IMR-90 (cell line): ENCODE results near the gene PSMD2. TPM values are rescaled to one million over a fixed set of nuclear protein-coding genes. Genes with fewer than 3 reads are reported as not detected.

Experiments
- ATAC-seq: fragments of 200-7000 bp; cut with Tn5 transposase; 2 replicates; pipeline ENCODE4 v1.9.1; 2020; ENCODE audit warnings: low read depth, mild to moderate bottlenecking, moderate library complexity
- BruUV-seq: library from RNA; stranded (reverse); fragments of 400-500 nt; replicated peaks from 2 replicates; lab custom pipeline; 2021; lab: Mats Ljungman, UMichigan
- CTCF ChIA-PET: fragments of 300-600 bp; formaldehyde crosslinking; extraction: SDS; loops from one replicate; lab custom pipeline; 2021; ENCODE audit warnings: antibody characterized with exemption; lab: Yijun Ruan, JAX
- POLR2A ChIA-PET: fragments of 300-600 bp; sonication (Branson Sonifier 250); formaldehyde crosslinking; loops from one replicate; lab custom pipeline; 2022; ENCODE audit warnings: antibody characterized with exemption; ENCODE audit not compliant: unreplicated experiment; lab: Charles Lee
- DNase-seq: peaks from one replicate; pipeline ENCODE4 v3.0.0; 2013
- H2AFZ ChIP-seq: replicated peaks from 2 replicates; pipeline ENCODE3; 2013; ENCODE audit warnings: low read length, mild to moderate bottlenecking; ENCODE audit not compliant: poor library complexity
- H2AK5ac ChIP-seq: 2 replicates; pipeline ENCODE4 v1.6.1; 2013; ENCODE audit warnings: low read depth, low read length, inconsistent platforms
- H2AK9ac ChIP-seq: replicated peaks from 2 replicates; pipeline ENCODE3; 2013; ENCODE audit warnings: mild to moderate bottlenecking, low read depth, low read length, moderate library complexity; ENCODE audit not compliant: poor library complexity
- H2BK120ac ChIP-seq: 2 replicates; pipeline ENCODE4 v1.6.1; 2013; ENCODE audit warnings: low read depth, low read length, inconsistent platforms
- H2BK15ac ChIP-seq: 3 replicates; pipeline ENCODE4 v1.6.1; 2013; ENCODE audit warnings: low read depth, low read length, inconsistent platforms
- H2BK20ac ChIP-seq: 2 replicates; pipeline ENCODE4 v1.6.1; 2013; ENCODE audit warnings: low read depth, mild to moderate bottlenecking, inconsistent platforms, low read length, moderate library complexity
- H2BK5ac ChIP-seq: 2 replicates; pipeline ENCODE4 v1.6.1; 2013; ENCODE audit warnings: mild to moderate bottlenecking, low read depth, low read length, inconsistent platforms; ENCODE audit not compliant: poor library complexity, severe bottlenecking
- H3K14ac ChIP-seq: replicated peaks from 2 replicates; pipeline ENCODE4 v1.6.1; 2013; ENCODE audit warnings: low read depth, low read length, inconsistent platforms
- H3K18ac ChIP-seq: 2 replicates; pipeline ENCODE4 v1.6.1; 2013; ENCODE audit warnings: low read depth, low read length, control low read depth
- H3K23ac ChIP-seq: 2 replicates; pipeline ENCODE4 v1.6.1; 2013; ENCODE audit warnings: low read depth, low read length, inconsistent platforms
- H3K27ac ChIP-seq: 2 replicates; pipeline ENCODE4 v1.5.1; 2013; ENCODE audit warnings: mild to moderate bottlenecking, control low read depth, low read length; ENCODE audit not compliant: insufficient read depth
- H3K27me3 ChIP-seq: 2 replicates; pipeline ENCODE4 v1.6.1; 2013; ENCODE audit warnings: low read length; ENCODE audit not compliant: control insufficient read depth, insufficient read depth
- H3K36me3 ChIP-seq: 2 replicates; pipeline ENCODE4 v1.6.1; 2013; ENCODE audit warnings: low read length, mixed read lengths; ENCODE audit not compliant: control insufficient read depth, insufficient read depth
- H3K4ac ChIP-seq: 2 replicates; pipeline ENCODE4 v1.6.1; 2013; ENCODE audit warnings: low read depth, low read length, inconsistent platforms
- H3K4me1 ChIP-seq: 2 replicates; pipeline ENCODE4 v1.6.1; 2013; ENCODE audit warnings: low read length, mixed read lengths; ENCODE audit not compliant: control insufficient read depth, insufficient read depth
- H3K4me2 ChIP-seq: 2 replicates; pipeline ENCODE4 v1.6.1; 2013; ENCODE audit warnings: low read depth, mild to moderate bottlenecking, control low read depth, low read length, moderate library complexity
- H3K4me3 ChIP-seq: 2 replicates; pipeline ENCODE4 v1.5.1; 2013; ENCODE audit warnings: low read depth, mild to moderate bottlenecking, control low read depth, low read length, moderate library complexity; ENCODE audit not compliant: insufficient read depth
- H3K56ac ChIP-seq: 2 replicates; pipeline ENCODE4 v1.6.1; 2013; ENCODE audit warnings: low read length, inconsistent platforms; ENCODE audit not compliant: insufficient read depth; ENCODE audit errors: extremely low read depth
- H3K79me1 ChIP-seq, 2 experiments: 2 replicates each; pipeline ENCODE4 v1.6.1; 2013; ENCODE audit warnings: low read length in 2 of 2, inconsistent platforms in 1 of 2, low read depth in 1 of 2
- H3K9ac ChIP-seq: 2 replicates; pipeline ENCODE4 v1.6.1; 2013; ENCODE audit warnings: low read depth, low read length, control low read depth
- H3K9me1 ChIP-seq: 2 replicates; pipeline ENCODE4 v1.6.1; 2013; ENCODE audit warnings: low read length, inconsistent platforms; ENCODE audit not compliant: insufficient read depth
- H3K9me3 ChIP-seq: 2 replicates; pipeline ENCODE4 v1.6.1; 2013; ENCODE audit warnings: low read length; ENCODE audit not compliant: control insufficient read depth, insufficient read depth
- H4K20me1 ChIP-seq: 2 replicates; pipeline ENCODE4 v1.6.1; 2013; ENCODE audit warnings: low read length, inconsistent platforms; ENCODE audit not compliant: insufficient read depth
- H4K5ac ChIP-seq: 2 replicates; pipeline ENCODE4 v1.6.1; 2013; ENCODE audit warnings: mild to moderate bottlenecking, low read depth, low read length, control low read depth
- H4K8ac ChIP-seq, 2 experiments: 2 replicates each; pipeline ENCODE4 v1.6.1; 2013; ENCODE audit warnings: low read depth in 2 of 2, low read length in 2 of 2, control low read depth in 1 of 2, inconsistent platforms in 1 of 2
- H4K91ac ChIP-seq: 2 replicates; pipeline ENCODE4 v1.6.1; 2013; ENCODE audit warnings: low read depth, low read length, inconsistent platforms; ENCODE audit not compliant: insufficient read depth
- BHLHE40 ChIP-seq: fragments of 150-350 bp; IDR thresholded peaks from 2 replicates; pipeline ENCODE4 v1.6.1; 2016; ENCODE audit warnings: mild to moderate bottlenecking, low read depth, low read length
- CEBPB ChIP-seq: IDR thresholded peaks from 2 replicates; pipeline ENCODE4 v1.6.1; 2012; ENCODE audit warnings: low read depth, low read length, improper control_type of control experiment
- CHD1 ChIP-seq: IDR thresholded peaks from 2 replicates; pipeline ENCODE4 v1.6.1; 2012; ENCODE audit warnings: low read depth, low read length, improper control_type of control experiment
- FOS ChIP-seq: fragments of 150-350 bp; IDR thresholded peaks from 2 replicates; pipeline ENCODE4 v1.6.1; 2016; ENCODE audit warnings: low read depth, low read length
- MAZ ChIP-seq: IDR thresholded peaks from 2 replicates; pipeline ENCODE4 v1.6.1; 2012; ENCODE audit warnings: low read depth, mild to moderate bottlenecking, low read length, improper control_type of control experiment, moderate library complexity, borderline replicate concordance
- MXI1 ChIP-seq: IDR thresholded peaks from 2 replicates; pipeline ENCODE4 v1.6.1; 2012; ENCODE audit warnings: low read depth, mild to moderate bottlenecking, low read length, moderate library complexity, borderline replicate concordance
- NFE2L2 ChIP-seq: fragments of 150-350 bp; IDR thresholded peaks from 2 replicates; pipeline ENCODE4 v1.6.1; 2016; ENCODE audit warnings: low read depth, mild to moderate bottlenecking, low read length
- POLR2A ChIP-seq: IDR thresholded peaks from 2 replicates; pipeline ENCODE4 v1.6.1; 2012; ENCODE audit warnings: mild to moderate bottlenecking, low read depth, low read length
- RAD21 ChIP-seq: IDR thresholded peaks from 2 replicates; pipeline ENCODE4 v1.6.1; 2012; ENCODE audit warnings: low read length, improper control_type of control experiment
- RCOR1 ChIP-seq: IDR thresholded peaks from 2 replicates; pipeline ENCODE4 v1.6.1; 2012; ENCODE audit warnings: mild to moderate bottlenecking, low read length, improper control_type of control experiment; ENCODE audit not compliant: insufficient replicate concordance
- RFX5 ChIP-seq: IDR thresholded peaks from 2 replicates; pipeline ENCODE4 v1.8.0; 2012; ENCODE audit warnings: low read depth, mild to moderate bottlenecking, low read length, moderate library complexity
- SMC3 ChIP-seq: fragments of 150-350 bp; IDR thresholded peaks from 2 replicates; pipeline ENCODE4 v1.6.1; 2016; ENCODE audit warnings: low read depth, mild to moderate bottlenecking, antibody characterized with exemption, low read length, moderate library complexity
- WGBS, 2 experiments: methylation state at CpG; one replicate each; pipeline versions ENCODE4 v1.1.5 to v1.1.7; 2013; ENCODE audit warnings: missing lambda C conversion rate in 2 of 2; ENCODE audit not compliant: insufficient read length in 1 of 2; ENCODE audit errors: extremely low coverage in 2 of 2; 5-methylcytosine and 5-hydroxymethylcytosine counted together
- dilution Hi-C: fragments of 300-500 bp; cut with HindIII; formaldehyde crosslinking; loops from one replicate; pipeline ENCODE4 v1.14.3; 2018; ENCODE audit warnings: low sequenced_read_pairs; ENCODE audit not compliant: unreplicated experiment
- in situ Hi-C: fragments of 300-500 bp; cut with MboI; formaldehyde crosslinking; loops from 3 replicates; pipeline ENCODE4 v1.14.3; 2019; ENCODE audit warnings: low sequenced_read_pairs, inconsistent platforms, mixed read lengths
- intact Hi-C: fragments of 100-400 bp; cut with micrococcal nuclease; formaldehyde crosslinking; loops from 2 replicates; pipeline ENCODE4 v1.10.0; 2022
- polyA plus RNA-seq, 3 experiments: library from polyadenylated mRNA; depleted of rRNA; stranded (reverse); fragments of >200 nt; gene quantifications; 2 replicates each; pipeline ENCODE4 v1.2.3, GENCODE V29; 2012; ENCODE audit warnings: low replicate concordance in 1 of 3
- total RNA-seq: library from RNA; depleted of rRNA; stranded (reverse); fragments of >200 nt; gene quantifications from 2 replicates; pipeline ENCODE4 v1.2.3, GENCODE V29; 2012
- TF ChIP-seq, protein P1 (sequence below): conservative IDR thresholded peaks from 2 replicates; pipeline ENCODE4 v1.5.1; 2012; ENCODE audit warnings: mild to moderate bottlenecking, low read depth, low read length, improper control_type of control experiment
- TF ChIP-seq, protein P2 (sequence below): fragments of 150-350 bp; IDR thresholded peaks from 2 replicates; pipeline ENCODE4 v1.6.1; 2017; ENCODE audit warnings: mild to moderate bottlenecking, antibody characterized with exemption, low read length, low read depth

The PSMD2 gene
- total and polyA plus RNA-seq, 2 of the 4 experiments (the other 2 are of a cell fraction): 514 to 872 TPM

DNA sequence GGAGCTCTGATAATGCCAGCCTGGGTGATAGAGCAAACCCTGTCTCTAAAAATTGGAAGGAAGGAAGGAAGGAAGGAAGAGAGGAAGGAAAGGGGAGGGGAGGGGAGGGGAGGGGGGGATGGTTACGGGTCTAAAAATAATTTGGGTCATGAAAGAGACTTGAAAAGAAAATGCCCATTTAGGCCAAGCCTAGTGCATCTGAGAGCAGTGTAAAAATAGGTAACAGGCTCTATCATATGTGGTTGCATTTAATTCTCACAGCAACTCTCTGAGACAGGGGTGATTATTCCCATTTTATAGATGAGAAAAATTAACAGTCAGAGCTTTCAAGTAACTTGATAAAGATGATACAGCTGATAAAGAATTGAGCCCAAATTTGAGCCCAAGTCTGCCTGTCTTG, 26.8 kb upstream of the PSMD2 start:
- Histone ChIP-seq H3K9me3 (no peaks in the 10 kb centered on the region), H3K4me1 (no peaks in the 10 kb centered on the region), H2BK15ac (no peak overlapping the region), H2BK5ac (no peak overlapping the region), H3K9ac (no peak overlapping the region), H4K91ac (no peak overlapping the region), H3K4me2 (no peak overlapping the region), H3K14ac (no peak overlapping the region), H2AK5ac (no peak overlapping the region), H4K20me1 (no peaks in the 10 kb centered on the region), H3K9me1 (peaks cover 3% of the 10 kb centered on the region; the same call in 1 of the 2 replicates), H3K36me3 (no peaks in the 10 kb centered on the region), H4K8ac (no peak overlapping the region), H3K4ac (no peak overlapping the region), H2BK20ac (no peak overlapping the region), H3K56ac (no peak overlapping the region), H2AK9ac (no peak overlapping the region), H3K4me3 (no peak overlapping the region), H3K27ac (no peak overlapping the region), H3K27me3 (peaks cover 42% of the 10 kb centered on the region), H4K5ac (no peak overlapping the region), H3K18ac (no peak overlapping the region), H3K23ac (no peak overlapping the region), H2AFZ (no peak overlapping the region), H2BK120ac (no peak overlapping the region), H3K79me1 (no peaks in the 10 kb centered on the region)
- POLR2A ChIA-PET: no interaction called here
- intact Hi-C loops (no loop called here), in situ Hi-C loops (loop anchor here (25.0 kb wide), 1 partner anchor 810 kb away; no protein-coding TSS in a partner anchor), dilution Hi-C loops (no loop called here)
- DNase-seq: no peak
- WGBS, 2 experiments: no CpG with 5 or more reads among the region's 1 CpG
- ATAC-seq: no peak
- CTCF ChIA-PET: interaction anchor here (0.9 kb wide), 1 partner anchor 45 kb away, joined by 4 read pairs; no protein-coding TSS in a partner anchor
- no TSS peak for BruUV-seq
- no peak for TF ChIP-seq POLR2A
- no peak for TF ChIP-seq CHD1
- no peak for TF ChIP-seq MAZ
- TF ChIP-seq, protein P1, sequence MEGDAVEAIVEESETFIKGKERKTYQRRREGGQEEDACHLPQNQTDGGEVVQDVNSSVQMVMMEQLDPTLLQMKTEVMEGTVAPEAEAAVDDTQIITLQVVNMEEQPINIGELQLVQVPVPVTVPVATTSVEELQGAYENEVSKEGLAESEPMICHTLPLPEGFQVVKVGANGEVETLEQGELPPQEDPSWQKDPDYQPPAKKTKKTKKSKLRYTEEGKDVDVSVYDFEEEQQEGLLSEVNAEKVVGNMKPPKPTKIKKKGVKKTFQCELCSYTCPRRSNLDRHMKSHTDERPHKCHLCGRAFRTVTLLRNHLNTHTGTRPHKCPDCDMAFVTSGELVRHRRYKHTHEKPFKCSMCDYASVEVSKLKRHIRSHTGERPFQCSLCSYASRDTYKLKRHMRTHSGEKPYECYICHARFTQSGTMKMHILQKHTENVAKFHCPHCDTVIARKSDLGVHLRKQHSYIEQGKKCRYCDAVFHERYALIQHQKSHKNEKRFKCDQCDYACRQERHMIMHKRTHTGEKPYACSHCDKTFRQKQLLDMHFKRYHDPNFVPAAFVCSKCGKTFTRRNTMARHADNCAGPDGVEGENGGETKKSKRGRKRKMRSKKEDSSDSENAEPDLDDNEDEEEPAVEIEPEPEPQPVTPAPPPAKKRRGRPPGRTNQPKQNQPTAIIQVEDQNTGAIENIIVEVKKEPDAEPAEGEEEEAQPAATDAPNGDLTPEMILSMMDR: no peak
- no peak for TF ChIP-seq NFE2L2
- TF ChIP-seq SMC3: no peak
- no peak for TF ChIP-seq FOS
- no peak for TF ChIP-seq CEBPB
- TF ChIP-seq RCOR1: no peak
- no peak for TF ChIP-seq RAD21
- TF ChIP-seq RFX5: no peak
- no peak for TF ChIP-seq MXI1
- TF ChIP-seq BHLHE40: no peak
- TF ChIP-seq, protein P2, sequence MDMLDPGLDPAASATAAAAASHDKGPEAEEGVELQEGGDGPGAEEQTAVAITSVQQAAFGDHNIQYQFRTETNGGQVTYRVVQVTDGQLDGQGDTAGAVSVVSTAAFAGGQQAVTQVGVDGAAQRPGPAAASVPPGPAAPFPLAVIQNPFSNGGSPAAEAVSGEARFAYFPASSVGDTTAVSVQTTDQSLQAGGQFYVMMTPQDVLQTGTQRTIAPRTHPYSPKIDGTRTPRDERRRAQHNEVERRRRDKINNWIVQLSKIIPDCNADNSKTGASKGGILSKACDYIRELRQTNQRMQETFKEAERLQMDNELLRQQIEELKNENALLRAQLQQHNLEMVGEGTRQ: no peak
